OCI-LY7 (cell line): Measurements from ENCODE around the gene COL25A1. TPM values are rescaled to one million over a fixed set of nuclear protein-coding genes. Genes with fewer than 3 reads are reported as not detected.

Experiments
- BruUV-seq: library from RNA; stranded (reverse); fragments of 400-500 nt; replicated peaks from 2 replicates; lab custom pipeline; 2021; lab: Mats Ljungman, UMichigan
- CTCF ChIA-PET: fragments of 300-600 bp; sonication (Branson Sonifier 250); formaldehyde crosslinking; loops from one replicate; lab custom pipeline; 2022; ENCODE audit warnings: antibody characterized with exemption; ENCODE audit not compliant: unreplicated experiment; lab: Charles Lee
- POLR2A ChIA-PET: fragments of 300-600 bp; sonication (Branson Sonifier 250); formaldehyde crosslinking; loops from one replicate; lab custom pipeline; 2022; ENCODE audit warnings: antibody characterized with exemption; lab: Charles Lee
- DNase-seq: peaks from one replicate; pipeline ENCODE4 v3.0.0-alpha.2; 2015; ENCODE audit warnings: low spot score
- H2AFZ ChIP-seq: fragments of 200-600 bp; sonication (generic), shearing (Covaris generic); 2 replicates; pipeline ENCODE4 v1.6.1; 2014; ENCODE audit warnings: mild to moderate bottlenecking, antibody characterized with exemption, low read length, moderate library complexity
- H3K27ac ChIP-seq: fragments of 200-600 bp; sonication (generic); 2 replicates; pipeline ENCODE4 v1.5.1; 2014; ENCODE audit warnings: mixed run types, low read depth, mild to moderate bottlenecking, moderate library complexity, low read length, inconsistent platforms; ENCODE audit not compliant: poor library complexity, severe bottlenecking
- H3K36me3 ChIP-seq: fragments of 200-600 bp; sonication (generic); 2 replicates; pipeline ENCODE4 v1.6.1; 2014; ENCODE audit warnings: mild to moderate bottlenecking, antibody characterized with exemption, low read length, moderate library complexity, mixed read lengths; ENCODE audit not compliant: insufficient read depth
- H3K4me1 ChIP-seq: fragments of 200-600 bp; sonication (generic); 2 replicates; pipeline ENCODE4 v1.5.1; 2014; ENCODE audit warnings: mild to moderate bottlenecking, low read length; ENCODE audit not compliant: insufficient read depth, poor library complexity, severe bottlenecking
- H3K4me2 ChIP-seq: fragments of 200-600 bp; sonication (generic); 2 replicates; pipeline ENCODE4 v1.6.1; 2014; ENCODE audit warnings: mild to moderate bottlenecking, low read length
- H3K4me3 ChIP-seq: fragments of 200-600 bp; sonication (generic); 2 replicates; pipeline ENCODE4 v1.5.1; 2014; ENCODE audit warnings: mild to moderate bottlenecking, low read depth, low read length; ENCODE audit not compliant: poor library complexity, severe bottlenecking
- H3K79me2 ChIP-seq: fragments of 200-600 bp; sonication (generic); 2 replicates; pipeline ENCODE4 v1.6.1; 2016; ENCODE audit warnings: low read depth, mild to moderate bottlenecking, low read length, moderate library complexity, mixed read lengths; ENCODE audit not compliant: insufficient read depth
- H3K9me2 ChIP-seq: fragments of 200-600 bp; sonication (generic); 2 replicates; pipeline ENCODE4 v1.6.1; 2016; ENCODE audit warnings: mild to moderate bottlenecking, low read length, mixed read lengths; ENCODE audit not compliant: insufficient read depth
- H3K9me3 ChIP-seq: fragments of 200-600 bp; sonication (generic); 2 replicates; pipeline ENCODE4 v1.6.1; 2014; ENCODE audit warnings: mild to moderate bottlenecking, mixed run types, low read length, mixed read lengths
- H4K20me1 ChIP-seq: fragments of 200-600 bp; sonication (generic); 2 replicates; pipeline ENCODE4 v1.6.1; 2014; ENCODE audit warnings: mild to moderate bottlenecking, antibody characterized with exemption, low read length, moderate library complexity, mixed read lengths; ENCODE audit not compliant: insufficient read depth
- EZH2phosphoT487 ChIP-seq: fragments of 200-600 bp; sonication (generic); IDR thresholded peaks from 2 replicates; pipeline ENCODE4 v1.6.1; 2018; ENCODE audit warnings: low read depth, borderline replicate concordance, mild to moderate bottlenecking, mixed run types, antibody characterized with exemption, low read length, moderate library complexity, mixed read lengths
- intact Hi-C: fragments of 100-400 bp; cut with micrococcal nuclease; formaldehyde crosslinking; loops from one replicate; pipeline ENCODE4 v1.10.0; 2022; ENCODE audit not compliant: unreplicated experiment
- total RNA-seq, 2 experiments: library from RNA; depleted of rRNA in 1 of 2; stranded (reverse); fragments of >200 nt in 1 of 2; shearing (Covaris generic) in 1 of 2; gene quantifications; 2 replicates each; pipeline ENCODE4 v1.2.3, GENCODE V29; 2014 to 2022
- TF ChIP-seq, protein P1 (sequence below): fragments of 200-600 bp; sonication (generic); conservative IDR thresholded peaks from 2 replicates; pipeline ENCODE4 v1.5.1; 2014; ENCODE audit warnings: mild to moderate bottlenecking, antibody characterized with exemption, low read length, moderate library complexity, mixed read lengths

The COL25A1 gene
- total RNA-seq, 2 experiments from 2014 or later: not detected

DNA sequence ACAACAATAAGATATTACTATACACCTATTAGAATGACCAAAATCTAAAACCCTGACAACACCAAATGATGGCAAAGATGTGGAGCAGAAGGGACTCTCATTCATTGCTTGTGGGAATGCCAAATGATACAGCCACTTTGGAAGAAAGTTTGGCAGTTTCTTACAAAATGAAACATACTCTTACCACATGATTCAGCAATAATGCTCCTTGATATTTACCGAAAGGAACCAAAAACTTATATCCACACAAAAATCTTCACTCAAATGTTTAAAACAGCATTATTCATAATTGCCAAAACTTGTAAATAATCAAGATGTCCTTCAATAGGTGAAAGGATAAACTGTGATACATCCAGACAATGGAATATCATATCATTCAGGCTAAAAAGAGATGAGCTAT lies 180.9 kb downstream of the COL25A1 start:
- BruUV-seq: no TSS peak
- H2AFZ ChIP-seq: no peak overlapping the region
- intact Hi-C loops: no loop called here

DNA sequence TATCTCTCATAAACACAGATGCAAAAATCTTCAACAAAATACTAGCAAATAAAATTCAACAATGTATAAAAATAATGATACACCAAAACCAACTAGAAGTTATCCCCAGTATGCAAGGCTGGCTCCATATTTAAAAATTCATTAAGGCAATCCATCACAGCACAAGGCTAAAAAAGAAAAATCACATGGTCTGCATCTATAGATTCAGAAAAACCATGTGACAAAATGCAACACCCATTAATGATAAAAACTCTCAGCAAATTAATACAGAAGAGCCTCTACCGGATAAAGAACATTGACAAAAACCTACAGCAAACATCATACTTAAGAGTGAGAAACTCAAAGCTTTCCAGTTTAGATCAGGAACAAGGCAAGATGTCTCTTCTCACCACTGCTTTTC lies 182.6 kb downstream of the COL25A1 start:
- Histone ChIP-seq H3K79me2 (no peaks in the 10 kb centered on the region), H3K4me3 (no peak overlapping the region), H2AFZ (no peak overlapping the region), H3K9me3 (no peaks in the 10 kb centered on the region), H3K4me2 (no peak overlapping the region), H3K9me2 (no peaks in the 10 kb centered on the region), H3K27ac (no peak overlapping the region), H4K20me1 (no peaks in the 10 kb centered on the region), H3K4me1 (no peaks in the 10 kb centered on the region), H3K36me3 (no peaks in the 10 kb centered on the region)
- ChIA-PET CTCF (no interaction called here), POLR2A (no interaction called here)
- TF ChIP-seq, protein P1, sequence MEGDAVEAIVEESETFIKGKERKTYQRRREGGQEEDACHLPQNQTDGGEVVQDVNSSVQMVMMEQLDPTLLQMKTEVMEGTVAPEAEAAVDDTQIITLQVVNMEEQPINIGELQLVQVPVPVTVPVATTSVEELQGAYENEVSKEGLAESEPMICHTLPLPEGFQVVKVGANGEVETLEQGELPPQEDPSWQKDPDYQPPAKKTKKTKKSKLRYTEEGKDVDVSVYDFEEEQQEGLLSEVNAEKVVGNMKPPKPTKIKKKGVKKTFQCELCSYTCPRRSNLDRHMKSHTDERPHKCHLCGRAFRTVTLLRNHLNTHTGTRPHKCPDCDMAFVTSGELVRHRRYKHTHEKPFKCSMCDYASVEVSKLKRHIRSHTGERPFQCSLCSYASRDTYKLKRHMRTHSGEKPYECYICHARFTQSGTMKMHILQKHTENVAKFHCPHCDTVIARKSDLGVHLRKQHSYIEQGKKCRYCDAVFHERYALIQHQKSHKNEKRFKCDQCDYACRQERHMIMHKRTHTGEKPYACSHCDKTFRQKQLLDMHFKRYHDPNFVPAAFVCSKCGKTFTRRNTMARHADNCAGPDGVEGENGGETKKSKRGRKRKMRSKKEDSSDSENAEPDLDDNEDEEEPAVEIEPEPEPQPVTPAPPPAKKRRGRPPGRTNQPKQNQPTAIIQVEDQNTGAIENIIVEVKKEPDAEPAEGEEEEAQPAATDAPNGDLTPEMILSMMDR: no peak
- TF ChIP-seq EZH2phosphoT487: no peak
- DNase-seq: no peak
- BruUV-seq: no TSS peak
- intact Hi-C loops: no loop called here

More for the DNA sequence above, 180.9 kb downstream of the COL25A1 start:
- Histone ChIP-seq H3K4me2 (no peak overlapping the region), H3K36me3 (no peaks in the 10 kb centered on the region), H3K9me3 (no peaks in the 10 kb centered on the region), H4K20me1 (no peaks in the 10 kb centered on the region), H3K9me2 (no peaks in the 10 kb centered on the region), H3K4me1 (no peaks in the 10 kb centered on the region), H3K27ac (no peak overlapping the region), H3K79me2 (no peaks in the 10 kb centered on the region), H3K4me3 (no peak overlapping the region)
- TF ChIP-seq EZH2phosphoT487: no peak
- TF ChIP-seq, protein P1: no peak
- no peak for DNase-seq
- ChIA-PET POLR2A (no interaction called here), CTCF (no interaction called here)

DNA sequence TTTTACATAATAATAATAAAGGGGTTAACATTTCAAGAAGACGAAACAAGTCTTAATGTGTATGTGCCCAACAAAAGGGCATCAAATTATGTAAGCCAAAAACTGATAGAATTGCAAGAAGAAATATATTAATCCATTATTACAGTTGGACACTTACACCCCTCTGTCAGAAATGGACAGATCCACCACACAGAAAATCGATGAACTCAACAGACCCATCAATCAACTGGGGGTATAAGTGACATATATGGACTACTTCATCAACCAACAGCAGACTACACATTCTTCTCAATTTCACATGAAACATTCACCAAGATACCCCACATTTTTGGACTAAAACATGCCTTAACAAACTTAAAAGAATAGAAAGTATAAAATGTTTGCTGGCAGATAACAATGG lies 183.8 kb downstream of the COL25A1 start:
- H4K20me1 ChIP-seq: no peaks in the 10 kb centered on the region
- H3K79me2 ChIP-seq: no peaks in the 10 kb centered on the region
- no peak overlapping the region for H3K4me2 ChIP-seq
- H3K36me3 ChIP-seq: no peaks in the 10 kb centered on the region
- no peak for TF ChIP-seq EZH2phosphoT487
- TF ChIP-seq, protein P1: no peak
- BruUV-seq: no TSS peak
- H3K4me1 ChIP-seq: no peaks in the 10 kb centered on the region
- no peak overlapping the region for H3K4me3 ChIP-seq
- no peaks in the 10 kb centered on the region for H3K9me2 ChIP-seq
- ChIA-PET POLR2A (no interaction called here), CTCF (no interaction called here)
- no peak overlapping the region for H2AFZ ChIP-seq
- H3K9me3 ChIP-seq: no peaks in the 10 kb centered on the region
- no peak overlapping the region for H3K27ac ChIP-seq
- intact Hi-C loops: no loop called here
- no peak for DNase-seq
